ENCODE data around the gene OBI1.

The OBI1 gene

GRCh38 chr13:78602561-78603239 lies 56.3 kb downstream of the OBI1 start:
- no peak for DNase-seq (ENCODE audit: low read depth in 3 of 3)

DNA sequence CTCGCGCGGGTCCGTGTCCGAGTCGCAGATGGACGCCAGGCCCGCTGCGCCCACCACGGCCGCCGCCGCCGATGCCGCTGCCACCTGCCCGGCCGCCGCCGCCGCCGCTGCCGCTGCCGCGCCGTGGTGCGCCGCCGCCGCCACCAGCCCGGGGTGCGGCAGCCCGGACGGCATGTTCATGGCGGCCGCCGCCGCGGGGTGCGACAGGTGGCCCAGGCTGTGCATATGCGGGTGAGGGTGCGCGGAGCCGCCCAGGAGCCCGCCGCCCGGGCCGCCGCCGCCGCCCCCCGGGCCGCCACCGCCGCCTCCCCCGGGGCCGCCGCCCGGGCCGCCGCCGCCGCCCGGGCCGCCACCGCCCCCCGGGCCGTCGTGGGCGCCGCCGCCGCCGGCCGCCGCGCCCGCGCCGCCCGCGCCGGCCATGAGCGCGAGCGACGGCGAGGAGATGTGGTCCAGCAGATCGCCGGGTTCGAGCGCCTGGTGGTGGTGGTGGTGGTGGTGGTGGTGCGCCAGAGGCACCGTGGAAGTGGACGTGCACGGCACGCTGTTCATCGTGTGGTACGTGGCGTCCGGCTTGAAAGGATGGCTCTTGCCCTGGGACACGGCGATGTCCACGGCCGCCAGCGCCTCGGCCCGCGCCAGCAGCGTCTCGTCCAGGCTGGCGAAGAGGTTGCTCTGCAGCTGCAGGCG lies 56.9 kb downstream of the OBI1 start:
- DNase-seq (ENCODE audit: low read depth in 3 of 3) = no peak

- no peak for DNase-seq (ENCODE audit: low read depth in 3 of 3)
Measured at GRCh38 chr13:78601124-78601873, 57.7 kb downstream of the OBI1 start.

GRCh38 chr13:78600280-78600883 lies 58.6 kb downstream of the OBI1 start:
- DNase-seq (ENCODE audit: low read depth in 3 of 3) = no peak

GRCh38 chr13:78599645-78600279 lies 59.2 kb downstream of the OBI1 start:
- DNase-seq (ENCODE audit: low read depth in 3 of 3) = no peak

DNA sequence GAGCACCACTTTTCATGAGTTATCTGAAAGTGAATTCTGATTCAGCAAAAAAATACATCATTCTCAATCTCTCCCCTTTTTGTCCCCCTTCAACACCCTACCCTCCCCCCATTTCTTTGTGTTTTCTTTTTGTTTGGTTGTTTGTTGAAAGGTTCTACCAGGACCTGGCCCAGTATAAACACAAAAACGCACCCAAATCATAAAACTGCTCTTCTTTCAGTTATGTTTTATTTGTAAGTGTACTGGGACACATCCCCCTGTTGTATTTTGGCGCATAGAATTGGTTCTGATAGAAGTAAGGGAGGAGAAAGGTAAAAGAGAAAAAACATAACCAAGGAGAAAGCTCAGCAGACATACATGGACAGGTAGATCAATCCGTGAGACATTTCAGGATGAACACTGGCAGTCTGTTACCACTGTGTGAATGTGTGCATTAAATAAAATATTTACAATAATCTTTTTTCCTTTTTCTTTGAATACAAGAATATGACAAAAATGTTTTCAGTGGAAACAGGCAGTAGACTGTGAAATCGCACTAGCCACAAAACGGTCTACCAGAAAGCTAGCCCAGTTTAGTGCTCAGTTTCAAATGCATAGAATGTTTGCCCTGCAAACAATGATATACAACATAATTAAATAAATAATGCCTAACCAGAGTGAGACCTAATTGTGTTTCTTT lies 59.9 kb downstream of the OBI1 start:
- no peak for DNase-seq (ENCODE audit: low read depth in 3 of 3)

GRCh38 chr13:78598116-78598781 lies 60.7 kb downstream of the OBI1 start:
- DNase-seq (ENCODE audit: low read depth in 3 of 3) = no peak

DNA sequence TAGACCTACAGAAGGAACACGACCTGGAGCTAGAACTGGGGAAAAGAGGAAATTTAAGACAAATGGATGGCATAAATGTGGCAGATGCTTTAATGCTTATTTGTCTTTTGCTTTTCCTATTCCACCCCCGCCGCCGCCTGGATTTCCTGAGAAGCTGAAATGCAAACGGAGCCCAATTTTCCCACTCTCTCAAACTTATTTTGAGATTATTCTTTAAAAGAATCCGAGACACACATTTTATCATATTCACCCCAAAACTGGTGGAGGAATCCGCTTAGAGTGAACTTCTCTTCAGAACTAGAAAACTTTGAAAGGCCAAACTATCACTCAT lies 61.4 kb downstream of the OBI1 start:
- DNase-seq (ENCODE audit: low read depth in 3 of 3) = no peak

- no peak for DNase-seq (ENCODE audit: low read depth in 3 of 3)
Measured at GRCh38 chr13:78596736-78597601, 62.0 kb downstream of the OBI1 start.

DNA sequence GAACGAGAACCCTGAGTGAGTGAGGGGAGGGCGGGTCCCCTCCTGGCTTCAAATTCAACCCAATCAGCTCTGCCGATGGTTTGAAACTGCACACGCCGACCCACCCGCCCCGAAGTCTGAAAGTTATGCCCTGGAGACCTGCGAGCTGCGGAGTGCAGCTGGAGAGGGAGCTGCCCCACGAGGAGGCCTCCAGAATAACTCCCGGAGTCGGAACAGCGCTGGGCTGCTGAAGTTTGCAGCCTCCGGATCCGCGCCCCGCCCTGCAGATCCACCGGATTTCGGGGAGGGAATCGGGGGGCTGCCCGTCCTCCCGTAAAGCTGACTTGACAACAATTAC lies 62.6 kb downstream of the OBI1 start:
- no peak for DNase-seq (ENCODE audit: low read depth in 3 of 3)

DNA sequence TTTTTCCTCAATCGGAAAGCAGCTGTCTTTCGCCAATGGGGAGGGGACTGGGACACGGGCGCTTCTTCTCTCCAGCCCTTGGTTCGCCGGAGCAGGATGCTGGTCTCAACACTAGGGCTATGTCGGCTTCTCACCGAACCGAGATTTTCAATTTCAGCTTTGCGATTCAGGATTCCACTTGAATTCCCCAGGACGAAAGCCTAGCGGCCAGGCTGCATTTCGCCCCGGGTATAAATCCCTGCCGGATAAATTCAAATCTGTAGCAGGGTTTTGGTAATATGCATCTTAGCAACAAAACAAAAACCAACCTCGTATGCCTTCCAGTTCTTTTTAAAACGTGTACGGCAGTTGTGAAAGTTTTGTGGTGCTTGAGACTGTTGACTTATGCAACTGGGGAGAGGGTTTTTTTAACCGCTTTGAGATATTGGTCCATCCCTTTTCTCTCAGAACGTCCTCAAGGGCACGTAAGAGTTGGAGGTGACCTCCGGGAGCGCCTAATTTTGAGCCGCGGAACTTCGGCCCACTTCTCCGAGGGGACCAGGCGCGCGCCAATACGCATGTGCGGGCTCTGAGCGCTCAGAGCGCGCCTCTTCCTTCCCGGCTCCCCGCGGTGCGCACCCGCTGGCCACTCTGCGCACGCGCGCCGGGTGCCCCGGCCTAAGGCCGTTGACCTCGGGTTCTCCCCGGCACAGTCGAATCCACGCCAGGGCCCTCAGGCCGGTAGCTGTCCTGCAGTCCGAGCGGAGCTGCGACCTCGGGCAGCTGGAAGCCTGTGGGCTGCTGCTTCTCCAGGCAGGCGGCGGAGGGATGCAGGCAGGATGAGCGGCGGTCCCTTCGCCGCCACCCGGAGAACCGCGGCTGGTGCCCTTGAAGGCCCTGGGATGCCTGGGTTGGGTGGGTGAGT lies 63.2 kb downstream of the OBI1 start:
- no peak for DNase-seq (ENCODE audit: low read depth in 3 of 3)

DNA sequence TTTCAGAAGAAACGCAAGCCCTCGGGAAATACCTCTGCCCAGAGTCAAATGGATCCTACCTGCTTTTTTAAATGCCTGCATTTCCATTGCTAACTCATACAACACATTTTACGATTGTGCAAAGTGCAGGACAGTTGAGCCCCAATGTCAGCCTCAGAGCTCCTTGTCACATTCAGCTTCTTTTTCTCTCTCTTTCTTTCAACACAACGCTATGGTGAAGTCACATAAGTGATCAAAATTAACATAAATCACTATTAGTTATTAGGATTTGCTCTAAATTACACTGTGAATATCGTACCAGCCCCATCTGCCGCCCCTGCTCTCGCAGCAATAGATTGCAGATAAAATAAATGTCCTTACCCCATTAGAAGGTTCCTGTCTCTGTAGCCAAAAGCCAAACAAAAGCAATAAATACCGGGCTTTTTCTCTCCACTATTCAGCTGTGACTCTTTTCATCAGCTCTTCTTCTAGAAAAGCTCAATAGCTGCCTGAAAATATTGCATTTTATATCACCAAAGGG lies 64.4 kb downstream of the OBI1 start:
- DNase-seq (ENCODE audit: low read depth in 3 of 3) = no peak

GRCh38 chr13:78593652-78594455 lies 65.1 kb downstream of the OBI1 start:
- no peak for DNase-seq (ENCODE audit: low read depth in 3 of 3)

DNA sequence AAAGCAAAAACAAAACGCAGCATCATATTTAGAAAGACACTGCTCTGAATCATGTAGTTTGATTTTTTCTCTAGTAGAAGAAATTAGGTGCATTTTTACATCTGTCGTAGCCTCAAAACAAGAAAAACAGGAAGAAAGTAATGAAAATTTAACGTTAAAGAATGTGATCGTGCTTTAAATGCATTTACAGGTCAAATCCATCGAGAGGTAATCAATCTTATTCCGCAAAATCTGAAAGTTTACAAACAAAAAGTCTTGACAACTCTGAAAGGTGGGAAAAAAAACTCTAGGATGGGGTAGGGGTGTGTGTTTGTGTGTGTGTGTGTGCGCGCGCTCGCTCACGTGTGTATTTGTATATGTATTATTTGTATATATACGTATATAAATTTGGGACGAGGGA lies 65.8 kb downstream of the OBI1 start:
- no peak for DNase-seq (ENCODE audit: low read depth in 3 of 3)

GRCh38 chr13:78592584-78592983 lies 66.4 kb downstream of the OBI1 start:
- no peak for DNase-seq (ENCODE audit: low read depth in 3 of 3)

DNA sequence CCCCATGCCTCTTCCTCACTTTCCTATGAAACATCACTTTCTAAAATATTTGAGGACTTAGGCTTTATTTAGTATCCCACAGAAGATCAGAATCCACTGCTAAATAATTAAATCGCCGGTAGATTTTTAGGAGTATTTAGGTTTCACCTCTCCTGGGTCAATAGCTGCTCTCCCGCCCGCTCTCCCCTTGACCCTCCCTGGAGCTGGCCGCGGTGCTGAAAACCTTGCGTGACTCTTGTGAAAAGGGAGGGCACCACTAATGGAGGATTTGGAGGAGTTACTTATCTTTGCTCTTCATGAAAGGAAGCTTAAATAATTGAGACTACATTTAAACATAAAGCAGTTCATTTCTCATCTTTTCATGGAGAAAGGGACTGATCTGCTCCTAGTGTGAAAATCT lies 69.7 kb downstream of the OBI1 start:
- DNase-seq (ENCODE audit: low read depth in 3 of 3) = no peak

GRCh38 chr13:78587395-78587794 lies 71.6 kb downstream of the OBI1 start:
- DNase-seq (ENCODE audit: low read depth in 3 of 3) = no peak

DNA sequence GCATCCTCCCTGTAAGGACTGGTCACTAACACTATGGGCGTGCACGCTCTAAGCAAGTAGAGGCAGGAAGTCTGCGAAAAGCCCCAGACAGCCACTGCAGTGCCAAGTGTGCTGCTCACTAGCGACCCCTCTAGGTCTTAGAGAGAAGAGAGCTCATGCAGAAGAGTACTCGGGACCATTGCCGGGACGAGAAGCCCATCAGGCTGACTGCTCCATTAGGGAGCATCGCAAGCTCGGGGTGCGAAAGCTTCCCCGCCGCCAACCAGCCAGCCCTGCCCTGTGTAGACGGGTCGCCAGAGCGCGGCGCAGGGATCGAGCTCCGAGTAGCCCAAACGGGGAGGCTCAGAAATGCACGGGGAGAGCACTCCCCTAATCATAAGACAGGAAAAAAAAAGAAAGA lies 72.2 kb downstream of the OBI1 start:
- DNase-seq (ENCODE audit: low read depth in 3 of 3) = no peak

Measured in stimulated activated CD4-positive, alpha-beta T cell treated with anti-CD3 and anti-CD28 coated beads, TNF-alpha, amount 100 ng/mL, for 48 hours (primary cell).